ENCODE data around the gene GYPE.
"Not testable (repeated sequence)": the region's sequence is repeated elsewhere in the genome, so short reads cannot be mapped to it uniquely, and the experiment has no call there.

The GYPE gene

DNA sequence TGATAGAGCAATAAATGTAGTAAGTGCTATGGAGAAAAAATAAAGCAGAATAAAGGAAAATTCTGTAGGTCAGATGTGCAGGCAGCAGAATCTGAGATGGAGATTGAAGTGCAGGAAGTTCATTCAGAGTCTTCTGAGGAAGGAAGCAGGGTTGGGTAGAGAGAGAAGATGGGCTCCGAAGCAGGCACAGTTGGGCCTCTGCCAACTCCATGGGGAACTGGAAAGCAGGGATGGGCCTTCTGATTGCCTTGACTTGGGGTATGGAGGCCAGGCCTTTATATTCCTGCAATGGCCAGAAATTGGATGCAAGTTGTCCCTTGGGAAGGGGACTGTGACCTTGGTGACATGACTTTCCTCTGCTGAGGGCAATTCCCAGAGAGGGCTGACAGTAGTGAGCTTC lies 42.6 kb downstream of the GYPE start:
- DNase-seq: not testable (repeated sequence)

DNA sequence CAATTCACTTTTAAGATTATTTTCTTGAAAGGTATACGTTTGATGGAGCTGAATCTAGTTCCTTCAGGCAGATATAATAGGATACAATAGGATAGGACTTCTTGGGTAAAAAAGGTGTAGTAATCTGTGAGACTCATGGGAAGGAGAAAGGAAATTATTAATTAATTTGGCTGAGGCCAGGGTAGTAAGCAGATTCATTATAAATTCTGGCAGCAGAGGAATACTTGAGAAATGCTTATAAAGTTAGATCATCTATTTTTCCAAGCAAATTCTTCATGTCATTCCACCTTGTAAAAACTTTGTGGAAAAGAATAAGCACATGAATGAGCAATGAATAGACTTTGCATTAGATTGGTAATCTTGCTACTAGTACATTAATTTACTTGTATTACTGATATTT lies 46.9 kb downstream of the GYPE start:
- DNase-seq: no peak

DNA sequence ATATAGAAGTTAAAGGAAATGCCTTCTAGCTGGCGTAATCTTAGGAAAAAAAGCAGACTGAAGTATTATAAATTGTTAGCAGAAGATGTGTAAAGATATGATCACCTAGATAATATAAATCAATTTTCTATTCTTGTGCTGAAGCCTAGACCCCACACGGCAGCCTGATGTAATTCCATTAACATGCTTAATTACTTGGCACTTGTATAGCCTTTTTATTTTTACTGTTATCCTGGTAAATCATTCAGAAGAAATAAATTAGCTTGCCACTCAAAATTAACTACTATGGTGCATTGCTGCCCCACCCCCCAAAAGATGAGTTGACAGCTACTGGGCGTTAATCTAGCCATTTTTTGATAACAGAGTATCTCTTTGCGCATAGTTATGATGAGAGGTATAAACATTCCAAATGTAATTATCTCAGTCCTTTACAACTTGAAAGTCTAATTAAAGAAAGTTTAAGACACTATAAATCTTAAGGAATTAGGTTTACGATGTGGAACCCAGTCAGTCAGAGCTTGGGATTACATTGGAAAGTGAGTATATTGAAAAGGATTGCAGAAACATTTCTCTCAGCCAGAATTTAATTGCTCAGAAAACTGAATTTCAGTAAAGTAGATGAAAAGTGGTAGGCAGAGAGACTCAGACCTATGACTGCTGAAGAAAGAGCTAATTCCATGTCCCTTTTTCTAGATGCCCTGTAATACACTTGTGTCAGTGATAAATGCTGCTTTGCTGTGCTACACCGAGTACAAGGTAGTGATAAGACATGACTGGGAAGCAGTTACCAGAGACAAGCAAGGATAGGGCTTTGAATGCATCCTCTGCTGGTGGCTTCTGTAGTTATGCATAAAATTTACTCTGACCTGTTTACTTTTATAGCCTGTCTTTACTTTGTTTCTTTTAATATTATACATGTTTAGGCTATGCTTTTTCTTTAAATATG lies 47.7 kb downstream of the GYPE start:
- not testable (repeated sequence) for DNase-seq

DNA sequence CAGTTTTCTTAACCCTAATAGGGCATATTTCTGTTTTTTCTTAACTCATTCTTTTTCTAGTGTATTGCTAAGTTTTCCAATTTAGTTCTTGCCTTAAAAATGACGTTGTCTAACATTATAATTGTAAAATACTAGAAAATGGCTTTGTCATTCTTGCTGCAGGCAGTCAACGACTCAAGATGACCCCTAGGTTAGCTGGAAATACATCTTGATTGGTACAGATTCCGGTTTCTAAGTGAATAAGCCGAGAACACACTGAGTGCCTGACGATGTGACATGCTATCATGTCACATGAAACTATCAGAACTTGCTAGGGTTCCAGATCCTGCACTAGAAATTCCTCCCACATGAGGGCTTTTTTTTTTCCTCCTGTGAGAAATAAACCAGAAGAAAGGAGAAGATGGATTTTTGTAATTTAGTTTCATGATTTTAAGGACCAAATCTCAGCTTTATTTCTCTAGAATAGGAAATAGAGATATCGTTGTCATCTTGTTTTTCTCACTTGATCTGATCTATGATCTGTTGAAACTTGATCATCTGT lies 49.3 kb downstream of the GYPE start:
- DNase-seq: not testable (repeated sequence)

DNA sequence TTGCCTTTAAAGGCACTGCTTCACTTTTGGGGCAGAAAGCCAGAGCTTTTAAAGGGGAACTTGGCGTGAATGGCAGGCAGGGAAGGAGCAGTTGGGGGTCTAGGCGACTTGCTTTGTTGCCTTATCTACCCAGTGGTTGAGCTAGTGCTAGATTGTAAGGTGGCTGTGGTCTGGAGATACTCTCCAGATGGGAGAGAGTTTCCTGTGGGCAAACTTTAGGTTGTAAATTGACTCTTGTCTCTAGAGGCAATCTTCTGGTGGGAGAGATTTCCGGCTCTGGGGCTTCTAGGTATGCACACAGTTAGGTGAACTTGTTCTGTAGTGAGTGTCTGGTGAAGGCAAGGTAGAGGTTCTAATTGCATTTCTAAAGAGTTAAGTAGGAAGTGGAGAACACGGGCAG lies 50.7 kb downstream of the GYPE start:
- not testable (repeated sequence) for DNase-seq

DNA sequence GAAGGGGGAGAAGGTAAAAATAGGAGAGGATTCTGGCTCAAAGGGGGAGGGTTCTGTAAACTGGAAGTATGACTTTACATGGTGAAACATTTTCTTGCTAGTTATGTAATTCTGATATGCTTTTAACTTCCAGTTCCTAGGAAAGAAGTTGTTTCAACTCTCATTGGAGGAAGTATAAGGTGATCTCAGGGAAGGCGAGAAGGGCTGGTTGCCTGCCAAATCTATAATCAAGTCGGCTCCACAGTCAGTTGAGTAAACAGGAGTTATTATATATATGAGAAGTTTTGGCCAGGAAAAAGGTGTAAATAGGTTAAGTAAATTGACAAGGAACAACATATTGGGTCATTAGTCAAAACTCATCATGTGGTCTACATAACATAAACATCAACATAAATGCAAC lies 56.1 kb downstream of the GYPE start:
- not testable (repeated sequence) for DNase-seq

DNA sequence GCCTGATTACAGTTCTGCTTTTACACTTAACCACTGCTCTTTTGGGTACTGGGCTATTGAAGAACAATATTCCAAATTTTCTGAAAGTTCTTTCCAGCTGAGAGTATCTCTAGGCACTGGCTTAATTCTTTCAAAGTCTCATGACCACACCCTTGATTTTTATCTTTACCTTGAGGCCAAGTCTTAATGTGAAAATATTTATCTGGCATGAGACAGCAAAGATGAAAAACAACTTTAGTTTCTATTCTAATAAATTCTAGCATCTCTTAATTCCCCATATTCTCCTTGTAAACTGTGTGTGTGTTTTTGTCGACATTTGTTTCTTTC lies 61.9 kb downstream of the GYPE start:
- not testable (repeated sequence) for DNase-seq

DNA sequence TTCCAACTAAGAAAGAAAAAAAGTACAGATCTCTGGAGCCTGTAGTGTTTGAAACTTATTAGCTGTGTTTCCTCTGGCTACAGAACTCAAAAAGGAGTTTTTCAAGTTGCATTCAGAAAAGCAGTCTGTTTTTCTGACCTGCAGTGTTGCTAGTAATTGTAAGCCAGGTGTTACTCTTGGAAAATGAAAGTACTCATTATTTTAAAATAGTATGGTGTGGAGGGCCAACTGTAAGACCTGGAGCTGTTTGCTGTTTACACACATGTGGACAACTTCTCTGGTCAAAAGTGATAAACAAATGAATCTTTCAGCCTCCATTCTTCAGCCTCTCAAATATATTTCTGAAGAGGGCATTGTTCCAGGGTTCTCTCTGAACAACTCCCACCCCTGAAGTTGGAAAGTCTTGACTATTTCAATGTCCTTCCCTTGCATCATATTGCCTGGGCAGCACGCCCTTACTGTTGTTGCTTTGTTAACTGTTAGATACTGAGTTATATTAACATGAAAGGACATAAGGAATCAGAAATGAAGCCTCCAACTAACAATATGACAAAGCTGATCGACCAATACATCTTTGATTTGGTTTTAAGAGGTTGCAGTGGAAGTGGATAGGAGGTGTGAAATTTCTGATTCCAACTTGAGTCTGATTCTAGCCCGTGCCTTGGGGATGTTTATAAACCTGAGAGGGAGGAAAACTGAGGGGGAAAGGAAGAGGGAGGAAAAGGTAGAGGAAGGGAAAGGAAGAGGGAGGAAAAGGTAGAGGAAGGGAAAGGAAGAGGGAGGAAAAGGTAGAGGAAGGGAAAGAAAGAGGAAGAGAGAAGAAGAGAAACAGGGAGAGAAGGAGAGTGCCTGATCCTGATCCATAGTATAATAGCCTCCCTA lies 62.5 kb downstream of the GYPE start:
- not testable (repeated sequence) for DNase-seq

DNA sequence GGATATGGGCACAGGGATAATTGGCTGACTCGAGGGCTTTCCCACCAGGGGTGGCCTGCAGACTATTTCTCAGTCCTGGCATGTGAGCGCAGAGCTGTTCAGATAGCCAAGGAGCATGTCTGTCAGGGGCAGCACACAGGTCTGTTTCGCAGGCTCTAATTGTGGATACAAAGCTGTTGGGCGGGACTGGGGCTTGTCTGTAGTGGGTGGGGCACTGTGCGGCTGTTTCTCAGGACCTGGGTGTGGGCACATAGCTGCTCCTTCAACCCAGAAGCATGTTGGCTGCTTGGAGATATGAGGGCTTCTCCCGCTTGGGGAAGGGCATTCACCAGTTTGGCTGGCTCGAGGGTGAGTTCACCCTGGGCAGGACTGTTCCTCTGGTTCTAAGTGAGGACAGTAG lies 65.9 kb downstream of the GYPE start:
- DNase-seq: not testable (repeated sequence)

DNA sequence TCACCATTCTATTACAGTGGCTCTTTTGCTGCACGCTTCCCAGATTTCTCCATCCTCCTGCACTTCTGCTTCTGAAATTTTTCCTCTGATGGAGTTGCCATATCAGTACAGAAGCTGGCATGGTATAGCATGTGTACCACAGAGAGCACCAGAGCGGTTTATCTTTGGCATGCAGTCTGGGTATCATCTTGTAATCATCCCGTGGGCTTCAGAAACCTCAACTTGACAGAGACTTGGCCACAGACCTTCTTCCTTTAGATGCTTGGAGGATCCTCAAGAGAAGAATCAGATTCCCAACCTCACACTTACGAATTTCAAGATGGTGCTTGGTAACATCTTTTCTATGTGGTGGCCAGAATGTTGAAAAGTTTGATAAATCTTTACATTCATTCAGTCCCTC lies 71.2 kb downstream of the GYPE start:
- not testable (repeated sequence) for DNase-seq

DNA sequence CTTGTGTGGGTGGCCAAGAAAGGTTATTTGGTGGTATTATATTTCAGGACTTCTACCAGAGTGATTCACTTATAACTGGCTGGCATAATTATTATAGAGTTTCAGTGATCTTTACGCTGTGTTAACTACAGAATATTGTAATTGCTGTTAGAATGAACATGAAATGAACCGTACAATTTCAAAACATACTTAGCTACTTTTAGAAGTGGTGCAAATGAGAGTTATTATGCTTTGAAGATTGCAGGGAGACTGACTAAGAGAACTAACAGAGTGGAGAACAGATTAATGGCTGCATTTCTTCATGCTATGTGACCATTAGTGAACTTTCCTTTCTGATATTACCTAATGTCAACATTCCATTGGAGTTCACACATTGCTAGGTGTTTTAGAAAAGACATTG lies 71.7 kb downstream of the GYPE start:
- DNase-seq: not testable (repeated sequence)

DNA sequence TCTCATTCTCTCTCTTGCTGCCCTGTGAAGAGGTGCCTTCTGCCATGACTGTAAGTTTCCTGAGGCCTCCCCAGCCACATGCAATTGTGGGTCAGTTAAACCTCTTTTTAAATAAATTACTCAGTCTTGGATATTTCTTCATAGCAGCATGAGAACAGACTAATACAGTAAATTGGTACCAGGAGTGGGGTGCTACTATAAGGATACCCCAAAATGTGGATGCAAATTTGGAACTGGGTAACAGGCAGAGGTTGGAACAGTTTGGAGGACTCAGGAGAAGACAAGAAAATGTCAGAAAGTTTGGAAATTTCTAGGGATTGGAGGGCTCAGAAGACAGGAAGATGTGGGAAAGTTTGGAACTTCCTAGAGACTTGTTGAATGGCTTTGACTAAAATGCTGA lies 74.8 kb downstream of the GYPE start:
- not testable (repeated sequence) for DNase-seq

DNA sequence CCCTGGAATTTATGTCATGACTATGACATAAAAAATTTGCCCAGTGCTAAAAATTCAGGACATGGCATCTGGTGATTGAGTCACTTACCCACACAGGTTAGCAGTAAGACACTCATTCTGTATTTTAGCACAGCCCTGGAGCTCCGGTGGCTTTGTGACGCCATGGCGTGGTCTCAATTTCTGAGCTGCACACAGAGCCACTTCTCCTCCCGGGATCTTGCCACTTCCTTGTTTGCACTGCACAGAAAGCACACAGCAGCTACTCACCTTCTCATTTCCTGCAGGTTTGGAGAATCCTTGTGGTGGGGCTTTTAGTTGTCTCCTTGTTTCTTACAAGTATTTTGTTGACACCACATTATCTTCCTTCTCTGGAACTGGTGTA lies 76.1 kb downstream of the GYPE start:
- not testable (repeated sequence) for DNase-seq
